Mesendoderm (in vitro differentiated cells): Measurements from ENCODE around the gene STEAP4. TPM values are rescaled to one million over a fixed set of nuclear protein-coding genes. Genes with fewer than 3 reads are reported as not detected.
A peak's percentile ranks its signal among the peaks of the same experiment; 100 is the strongest.

Experiments used
- DNase-seq: peaks from one replicate; pipeline ENCODE4 v3.0.0; 2013
- H2AK5ac ChIP-seq: 2 replicates; pipeline ENCODE4 v1.6.1; 2013; ENCODE audit warnings: low read length, inconsistent platforms
- H2BK120ac ChIP-seq: 2 replicates; pipeline ENCODE4 v1.6.1; 2013; ENCODE audit warnings: low read depth, mild to moderate bottlenecking, low read length, moderate library complexity, mixed read lengths
- H2BK15ac ChIP-seq: replicated peaks from 2 replicates; pipeline ENCODE4 v1.6.1; 2013; ENCODE audit warnings: low read depth, mild to moderate bottlenecking, moderate library complexity
- H2BK5ac ChIP-seq: 2 replicates; pipeline ENCODE4 v1.6.1; 2013; ENCODE audit warnings: low read length, inconsistent platforms
- H3K18ac ChIP-seq: 2 replicates; pipeline ENCODE4 v1.6.1; 2013; ENCODE audit warnings: mild to moderate bottlenecking, low read length, mixed read lengths
- H3K23ac ChIP-seq: one replicate; pipeline ENCODE4 v1.6.1; 2013; ENCODE audit warnings: low read length
- H3K27ac ChIP-seq: 2 replicates; pipeline ENCODE4 v1.5.1; 2013; ENCODE audit warnings: low read depth, mild to moderate bottlenecking, inconsistent platforms, low read length, moderate library complexity
- H3K27me3 ChIP-seq: 2 replicates; pipeline ENCODE4 v1.6.1; 2013; ENCODE audit warnings: low read length, control low read depth, mild to moderate bottlenecking, inconsistent platforms; ENCODE audit not compliant: insufficient read depth, poor library complexity
- H3K36me3 ChIP-seq: 2 replicates; pipeline ENCODE4 v1.6.1; 2013; ENCODE audit warnings: low read length, inconsistent platforms; ENCODE audit not compliant: control insufficient read depth, insufficient read depth
- H3K4ac ChIP-seq: one replicate; pipeline ENCODE4 v1.6.1; 2013; ENCODE audit warnings: low read depth, mild to moderate bottlenecking, low read length, moderate library complexity
- H3K4me1 ChIP-seq: 2 replicates; pipeline ENCODE4 v1.6.1; 2013; ENCODE audit warnings: low read depth, low read length, inconsistent platforms; ENCODE audit not compliant: control insufficient read depth
- H3K4me2 ChIP-seq: 2 replicates; pipeline ENCODE4 v1.6.1; 2013; ENCODE audit warnings: low read length
- H3K4me3 ChIP-seq: 2 replicates; pipeline ENCODE4 v1.5.1; 2013; ENCODE audit warnings: mild to moderate bottlenecking, low read length
- H3K56ac ChIP-seq: one replicate; pipeline ENCODE4 v1.6.1; 2013; ENCODE audit warnings: low read length
- H3K79me1 ChIP-seq: 2 replicates; pipeline ENCODE4 v1.6.1; 2013; ENCODE audit warnings: low read length, inconsistent platforms
- H3K79me2 ChIP-seq: 2 replicates; pipeline ENCODE4 v1.6.1; 2013; ENCODE audit warnings: mild to moderate bottlenecking, low read length; ENCODE audit not compliant: control insufficient read depth, insufficient read depth
- H3K9ac ChIP-seq: 2 replicates; pipeline ENCODE4 v1.6.1; 2013; ENCODE audit warnings: low read length, inconsistent platforms
- H4K5ac ChIP-seq: one replicate; pipeline ENCODE4 v1.6.1; 2013; ENCODE audit warnings: low read length
- H4K8ac ChIP-seq: one replicate; pipeline ENCODE4 v1.6.1; 2013; ENCODE audit warnings: low read depth, mild to moderate bottlenecking, control low read depth, low read length, moderate library complexity
- WGBS: extraction: QIAGEN DNeasy Blood & Tissue Kit; methylation state at CpG from one replicate; pipeline ENCODE4 v1.1.7; 2013; ENCODE audit warnings: low lambda C conversion rate, missing lambda C conversion rate; ENCODE audit not compliant: insufficient coverage; ENCODE audit errors: extremely low coverage; 5-methylcytosine and 5-hydroxymethylcytosine counted together
- polyA plus RNA-seq, 2 experiments: library from polyadenylated mRNA; stranded (reverse); fragments of 200-250 nt; gene quantifications; one replicate each; pipeline ENCODE4 v1.2.3, GENCODE V29; 2013

The STEAP4 gene
- polyA plus RNA-seq (2013, experiment 1 of 2), result not detected
- polyA plus RNA-seq (2013, experiment 2 of 2), result not detected

- no CpG with 5 or more reads among the region's 30 CpGs for WGBS
- peak; percentile 80 for DNase-seq
Measured at GRCh38 chr7:88306590-88307048, at the start of gene STEAP4. STEAP4 (minus strand) TSS chr7:88306894; CDS start chr7:88284269, 22,625 bp downstream.

GRCh38 chr7:88355011-88355410 lies 48.3 kb upstream of the STEAP4 start:
- Histone ChIP-seq H3K4me3 (no peak overlapping the region), H2AK5ac (no peak overlapping the region), H3K4ac (no peak overlapping the region), H3K4me2 (no peak overlapping the region), H3K36me3 (no peaks in the 10 kb centered on the region), H3K18ac (no peak overlapping the region), H4K5ac (no peak overlapping the region), H2BK15ac (no peak overlapping the region), H3K27ac (no peak overlapping the region), H3K23ac (no peak overlapping the region), H3K56ac (no peak overlapping the region), H3K79me1 (no peaks in the 10 kb centered on the region), H3K4me1 (no peaks in the 10 kb centered on the region), H4K8ac (no peak overlapping the region), H2BK5ac (no peak overlapping the region), H3K9ac (no peak overlapping the region), H3K79me2 (no peaks in the 10 kb centered on the region), H2BK120ac (no peak overlapping the region), H3K27me3 (no peaks in the 10 kb centered on the region)
- WGBS, result no CpG with 5 or more reads among the region's 3 CpGs
- DNase-seq, result no peak

More at GRCh38 chr7:88306590-88307048, at the start of gene STEAP4:
- H3K4ac ChIP-seq, result no peak within 1 kb of the TSS
- no peak within 1 kb of the TSS for H2AK5ac ChIP-seq
- no peak within 1 kb of the TSS for H3K27ac ChIP-seq
- H3K4me2 ChIP-seq, result peak within 1 kb of the TSS; percentile 64
- no peaks in the 10 kb centered on the region for H3K36me3 ChIP-seq
- no peak within 1 kb of the TSS for H3K9ac ChIP-seq
- peaks cover 2% of the 10 kb centered on the region for H3K27me3 ChIP-seq
- no peaks in the 10 kb centered on the region for H3K79me1 ChIP-seq
- H3K56ac ChIP-seq, result peak within 1 kb of the TSS; percentile 60
- no peak within 1 kb of the TSS for H3K18ac ChIP-seq
- no peak within 1 kb of the TSS for H3K23ac ChIP-seq
- no peak within 1 kb of the TSS for H2BK15ac ChIP-seq
- H2BK120ac ChIP-seq, result no peak within 1 kb of the TSS
- H4K8ac ChIP-seq, result no peak within 1 kb of the TSS
- no peak within 1 kb of the TSS for H3K4me3 ChIP-seq
- H3K79me2 ChIP-seq, result no peaks in the 10 kb centered on the region
- H4K5ac ChIP-seq, result no peak within 1 kb of the TSS
- H2BK5ac ChIP-seq, result no peak within 1 kb of the TSS
- H3K4me1 ChIP-seq, result no peaks in the 10 kb centered on the region

GRCh38 chr7:88350118-88350517 lies 43.4 kb upstream of the STEAP4 start:
- Histone ChIP-seq H3K79me1 (no peaks in the 10 kb centered on the region), H3K27me3 (no peaks in the 10 kb centered on the region), H3K4me1 (no peaks in the 10 kb centered on the region), H2BK15ac (no peak overlapping the region), H2BK120ac (no peak overlapping the region), H2AK5ac (no peak overlapping the region), H3K4me3 (no peak overlapping the region), H3K23ac (no peak overlapping the region), H3K18ac (no peak overlapping the region), H3K56ac (no peak overlapping the region), H3K36me3 (no peaks in the 10 kb centered on the region), H3K4me2 (no peak overlapping the region), H3K27ac (no peak overlapping the region), H4K8ac (no peak overlapping the region), H3K4ac (no peak overlapping the region), H3K79me2 (no peaks in the 10 kb centered on the region), H3K9ac (no peak overlapping the region), H4K5ac (no peak overlapping the region), H2BK5ac (no peak overlapping the region)
- DNase-seq, result no peak
- WGBS, result no CpG with 5 or more reads among the region's 2 CpGs

GRCh38 chr7:88347517-88347916 lies 40.8 kb upstream of the STEAP4 start:
- Histone ChIP-seq H2BK120ac (no peak overlapping the region), H2BK15ac (no peak overlapping the region), H3K18ac (no peak overlapping the region), H3K27ac (no peak overlapping the region), H3K4me3 (no peak overlapping the region), H3K27me3 (no peaks in the 10 kb centered on the region), H3K4me2 (no peak overlapping the region), H3K56ac (no peak overlapping the region), H3K79me1 (no peaks in the 10 kb centered on the region), H2AK5ac (no peak overlapping the region), H2BK5ac (no peak overlapping the region), H3K23ac (no peak overlapping the region), H3K79me2 (no peaks in the 10 kb centered on the region), H3K4ac (no peak overlapping the region), H3K9ac (no peak overlapping the region), H3K36me3 (no peaks in the 10 kb centered on the region), H3K4me1 (no peaks in the 10 kb centered on the region), H4K8ac (no peak overlapping the region), H4K5ac (no peak overlapping the region)
- no peak for DNase-seq
- no CpG with 5 or more reads among the region's 2 CpGs for WGBS

GRCh38 chr7:88347090-88347489 lies 40.4 kb upstream of the STEAP4 start:
- Histone ChIP-seq H3K9ac (no peak overlapping the region), H4K8ac (no peak overlapping the region), H3K27ac (no peak overlapping the region), H4K5ac (no peak overlapping the region), H2AK5ac (no peak overlapping the region), H3K36me3 (no peaks in the 10 kb centered on the region), H3K56ac (no peak overlapping the region), H3K79me2 (no peaks in the 10 kb centered on the region), H3K4me2 (no peak overlapping the region), H3K4ac (no peak overlapping the region), H2BK15ac (no peak overlapping the region), H2BK5ac (no peak overlapping the region), H3K4me1 (no peaks in the 10 kb centered on the region), H2BK120ac (no peak overlapping the region), H3K4me3 (no peak overlapping the region), H3K18ac (no peak overlapping the region), H3K79me1 (no peaks in the 10 kb centered on the region), H3K27me3 (no peaks in the 10 kb centered on the region), H3K23ac (no peak overlapping the region)
- no peak for DNase-seq
- no CpG with 5 or more reads among the region's 7 CpGs for WGBS

- Histone ChIP-seq H2BK120ac (no peak overlapping the region), H2BK15ac (no peak overlapping the region), H3K9ac (no peak overlapping the region), H3K23ac (no peak overlapping the region), H3K27me3 (no peaks in the 10 kb centered on the region), H4K5ac (no peak overlapping the region), H3K4ac (peak overlapping the region; percentile 16), H3K27ac (no peak overlapping the region), H2AK5ac (no peak overlapping the region), H2BK5ac (no peak overlapping the region), H3K18ac (no peak overlapping the region), H3K4me2 (no peak overlapping the region), H3K4me3 (no peak overlapping the region), H3K4me1 (no peaks in the 10 kb centered on the region), H3K79me2 (no peaks in the 10 kb centered on the region), H4K8ac (no peak overlapping the region), H3K36me3 (no peaks in the 10 kb centered on the region), H3K79me1 (no peaks in the 10 kb centered on the region), H3K56ac (no peak overlapping the region)
- no CpG with 5 or more reads among the region's 2 CpGs for WGBS
- DNase-seq, result no peak
Measured at GRCh38 chr7:88346357-88346756, 39.7 kb upstream of the STEAP4 start.
